ENCODE measurements around the gene ARMCX5.

Gene ARMCX5

GRCh38 chrX:102610905-102611304 lies 11.6 kb downstream of the ARMCX5 start:
- no peak overlapping the region for H3K4me2 ChIP-seq
- H3K36me3 ChIP-seq (ENCODE audit: insufficient read depth): no peaks in the 10 kb centered on the region
- no peak overlapping the region for H3K9ac ChIP-seq
- no peak overlapping the region for H2AFZ ChIP-seq (ENCODE audit: low read depth)
- H3K27me3 ChIP-seq (ENCODE audit: insufficient read depth, low read depth): no peaks in the 10 kb centered on the region
- H3K4me3 ChIP-seq (IDR thresholded peaks at IDR 0.05; ENCODE audit: insufficient read depth, low read depth, low read length): no peak overlapping the region
- no peaks in the 10 kb centered on the region for H3K4me1 ChIP-seq (ENCODE audit: low read depth, poor library complexity, severe bottlenecking)
- no peaks in the 10 kb centered on the region for H4K20me1 ChIP-seq (ENCODE audit: insufficient read depth)
- TF ChIP-seq CTCF (conservative IDR thresholded peaks at IDR 0.05; ENCODE audit: low read depth, low read length): no peak
- no peaks in the 10 kb centered on the region for H3K79me2 ChIP-seq (ENCODE audit: insufficient read depth, low read depth)
- H3K27ac ChIP-seq: no peak overlapping the region

- Histone ChIP-seq H3K27me3 (ENCODE audit: insufficient read depth, low read depth) (no peaks in the 10 kb centered on the region), H3K4me3 (IDR thresholded peaks at IDR 0.05; ENCODE audit: insufficient read depth, low read depth, low read length) (no peak overlapping the region), H3K4me1 (ENCODE audit: low read depth, poor library complexity, severe bottlenecking) (peaks cover 7% of the 10 kb centered on the region), H3K36me3 (ENCODE audit: insufficient read depth) (no peaks in the 10 kb centered on the region), H4K20me1 (ENCODE audit: insufficient read depth) (no peaks in the 10 kb centered on the region), H3K27ac (no peak overlapping the region), H2AFZ (ENCODE audit: low read depth) (no peak overlapping the region), H3K79me2 (ENCODE audit: insufficient read depth, low read depth) (no peaks in the 10 kb centered on the region), H3K9ac (no peak overlapping the region), H3K4me2 (no peak overlapping the region)
- TF ChIP-seq CTCF (conservative IDR thresholded peaks at IDR 0.05; ENCODE audit: low read depth, low read length): no peak
Observed at GRCh38 chrX:102624105-102624504, 24.8 kb downstream of the ARMCX5 start.

GRCh38 chrX:102627640-102628039 lies 28.3 kb downstream of the ARMCX5 start:
- H2AFZ ChIP-seq (ENCODE audit: low read depth): no peak overlapping the region
- TF ChIP-seq CTCF (conservative IDR thresholded peaks at IDR 0.05; ENCODE audit: low read depth, low read length): no peak
- no peak overlapping the region for H3K4me3 ChIP-seq (IDR thresholded peaks at IDR 0.05; ENCODE audit: insufficient read depth, low read depth, low read length)

GRCh38 chrX:102637561-102637960 lies 38.2 kb downstream of the ARMCX5 start:
- Histone ChIP-seq H3K79me2 (ENCODE audit: insufficient read depth, low read depth) (no peaks in the 10 kb centered on the region), H3K4me1 (ENCODE audit: low read depth, poor library complexity, severe bottlenecking) (no peaks in the 10 kb centered on the region), H2AFZ (ENCODE audit: low read depth) (no peak overlapping the region), H3K27me3 (ENCODE audit: insufficient read depth, low read depth) (no peaks in the 10 kb centered on the region), H3K9ac (no peak overlapping the region), H4K20me1 (ENCODE audit: insufficient read depth) (no peaks in the 10 kb centered on the region), H3K4me3 (IDR thresholded peaks at IDR 0.05; ENCODE audit: insufficient read depth, low read depth, low read length) (no peak overlapping the region), H3K4me2 (no peak overlapping the region), H3K36me3 (ENCODE audit: insufficient read depth) (no peaks in the 10 kb centered on the region), H3K27ac (no peak overlapping the region)
- no peak for TF ChIP-seq CTCF (conservative IDR thresholded peaks at IDR 0.05; ENCODE audit: low read depth, low read length)

More at GRCh38 chrX:102627640-102628039, 28.3 kb downstream of the ARMCX5 start:
- H3K27me3 ChIP-seq (ENCODE audit: insufficient read depth, low read depth): no peaks in the 10 kb centered on the region
- H3K27ac ChIP-seq: no peak overlapping the region
- H3K4me1 ChIP-seq (ENCODE audit: low read depth, poor library complexity, severe bottlenecking): peaks cover 7% of the 10 kb centered on the region
- H3K79me2 ChIP-seq (ENCODE audit: insufficient read depth, low read depth): no peaks in the 10 kb centered on the region
- H3K36me3 ChIP-seq (ENCODE audit: insufficient read depth): no peaks in the 10 kb centered on the region
- no peaks in the 10 kb centered on the region for H4K20me1 ChIP-seq (ENCODE audit: insufficient read depth)
- H3K4me2 ChIP-seq: peak overlapping the region; percentile 11; the same call in 1 of the 2 replicates
- H3K9ac ChIP-seq: no peak overlapping the region
